Ishikawa (cell line): ENCODE data around the gene COL4A2.

Source experiments
- CEBPB ChIP-seq: IDR thresholded peaks from 2 replicates; pipeline ENCODE4 v1.6.1; 2012
- EGR1 ChIP-seq: IDR thresholded peaks from 2 replicates; pipeline ENCODE4 v1.6.1; 2012
- EP300 ChIP-seq: IDR thresholded peaks from 2 replicates; pipeline ENCODE4 v1.6.1; 2012; ENCODE audit warnings: borderline replicate concordance
- RAD21 ChIP-seq: IDR thresholded peaks from 2 replicates; pipeline ENCODE4 v1.6.1; 2012; ENCODE audit warnings: low read depth
- REST ChIP-seq: IDR thresholded peaks from 2 replicates; pipeline ENCODE4 v1.6.1; 2012; ENCODE audit warnings: low read depth, mild to moderate bottlenecking
- USF1 ChIP-seq: IDR thresholded peaks from 2 replicates; pipeline ENCODE4 v1.6.1; 2012
- YY1 ChIP-seq: IDR thresholded peaks from 2 replicates; pipeline ENCODE4 v1.6.1; 2012; ENCODE audit warnings: low read depth

GRCh38 chr13:110471833-110472162 lies 164.7 kb downstream of the COL4A2 start:
- no peak for TF ChIP-seq YY1
- TF ChIP-seq RAD21: no peak
- no peak for TF ChIP-seq EP300
- TF ChIP-seq REST: no peak
- TF ChIP-seq EGR1: no peak
- no peak for TF ChIP-seq CEBPB
- TF ChIP-seq USF1: no peak
